GM12891 (cell line): Measurements from ENCODE around the gene RASGRF1.

Experiments used
- PAX5 ChIP-seq: IDR thresholded peaks from 2 replicates; pipeline ENCODE4 v1.6.1; 2011; ENCODE audit warnings: low read length, moderate library complexity, mild to moderate bottlenecking; ENCODE audit not compliant: insufficient read depth, severe bottlenecking
- POLR2A ChIP-seq: IDR thresholded peaks from 2 replicates; pipeline ENCODE4 v1.6.1; 2011; ENCODE audit warnings: low read depth, low read length, control low read depth
- POLR2AphosphoS5 ChIP-seq: IDR thresholded peaks from 2 replicates; pipeline ENCODE4 v1.6.1; 2011; ENCODE audit warnings: low read depth, low read length, control low read depth
- SPI1 ChIP-seq: IDR thresholded peaks from 2 replicates; pipeline ENCODE4 v1.6.1; 2011; ENCODE audit warnings: low read depth, low read length, control low read depth
- TAF1 ChIP-seq: IDR thresholded peaks from 2 replicates; pipeline ENCODE4 v1.6.1; 2011; ENCODE audit warnings: low read depth, low read length, control low read depth

DNA sequence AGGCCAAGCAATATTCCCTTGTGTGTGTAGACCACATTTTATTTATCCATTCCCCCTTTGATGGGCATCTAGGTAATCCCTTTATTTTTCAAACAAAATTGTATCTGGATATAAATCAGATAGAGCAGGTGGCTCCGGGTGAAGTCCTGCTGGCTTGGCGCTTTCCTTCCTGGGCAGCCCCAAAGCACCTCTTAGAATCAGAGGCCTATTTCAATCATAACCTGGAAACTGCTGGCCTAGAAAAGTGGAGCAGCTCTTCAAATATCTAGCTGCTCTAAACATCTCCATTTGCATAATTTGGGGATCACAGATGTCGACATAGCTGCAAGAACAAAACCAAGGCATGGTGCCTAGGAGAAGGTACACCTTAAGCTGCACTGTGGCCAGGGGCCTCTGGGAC is 40.2 kb downstream of the RASGRF1 start:
- TF ChIP-seq POLR2A = no peak
- TF ChIP-seq TAF1 = no peak
- TF ChIP-seq POLR2AphosphoS5 = no peak
- TF ChIP-seq SPI1 = no peak
- no peak for TF ChIP-seq PAX5
